Activated T-cell treated with anti-CD3 and anti-CD28 coated beads for 48 hours (primary cell): ENCODE data around the gene CACNA2D3.

ENCODE experiments used
- DNase-seq: peaks from one replicate; pipeline ENCODE4 v3.0.0-alpha.2; 2020; ENCODE audit warnings: low read depth

CACNA2D3 gene

GRCh38 chr3:54846119-54846518 is 723.8 kb downstream of the CACNA2D3 start:
- no peak for DNase-seq

- DNase-seq: no peak
These were observed 725.0 kb downstream of the CACNA2D3 start for GRCh38 chr3:54847361-54847760.

GRCh38 chr3:54849360-54849759 is 727.0 kb downstream of the CACNA2D3 start:
- no peak for DNase-seq

DNA sequence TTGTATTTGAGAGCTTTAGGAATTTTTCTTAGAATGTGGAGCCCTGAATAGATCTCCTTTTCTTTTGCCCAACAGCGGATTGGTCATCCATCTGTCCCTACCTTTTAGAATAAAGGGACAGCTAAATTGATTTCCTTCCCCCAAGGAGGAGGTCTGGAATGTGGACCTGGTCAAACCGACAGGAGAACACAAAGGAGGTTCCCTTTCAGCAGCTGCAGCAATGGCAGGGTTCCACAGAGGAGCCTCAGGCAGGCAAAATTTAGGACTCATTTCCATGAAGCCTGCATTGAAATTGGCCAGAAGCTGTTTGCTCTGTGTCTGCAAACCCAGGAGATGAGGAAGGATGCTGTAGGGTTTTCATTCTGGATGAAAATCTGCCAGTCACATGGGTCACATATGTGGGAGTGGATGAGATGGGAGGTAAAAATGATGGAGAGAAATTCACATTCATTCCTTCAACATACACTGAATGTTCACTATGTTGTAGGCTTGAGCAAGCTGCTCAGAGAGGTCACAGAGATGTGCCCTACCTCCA is 728.2 kb downstream of the CACNA2D3 start:
- DNase-seq: no peak

GRCh38 chr3:54853573-54854404 is 731.4 kb downstream of the CACNA2D3 start:
- peak; percentile 40 for DNase-seq

DNA sequence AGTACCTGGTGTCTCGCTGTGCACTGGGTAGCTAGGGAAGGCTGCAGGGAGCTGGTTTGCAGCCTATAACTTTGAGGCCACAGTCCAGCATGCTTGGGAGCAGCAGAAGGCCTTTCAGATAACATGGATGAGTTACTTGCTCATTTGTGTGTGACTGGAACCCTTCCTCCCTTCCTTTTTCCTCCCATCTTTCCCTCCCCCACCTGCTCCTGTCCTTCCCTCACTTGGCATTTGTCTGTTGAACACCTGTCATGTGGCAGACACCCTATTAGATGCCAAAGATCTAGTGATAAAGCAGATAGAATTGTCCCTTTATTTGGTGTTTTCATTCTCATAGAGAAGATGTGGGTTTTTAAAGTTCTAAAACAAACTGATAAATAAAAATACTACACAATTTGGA is 733.9 kb downstream of the CACNA2D3 start:
- no peak for DNase-seq

- DNase-seq: no peak
These were observed 735.0 kb downstream of the CACNA2D3 start for GRCh38 chr3:54857343-54857742.

DNA sequence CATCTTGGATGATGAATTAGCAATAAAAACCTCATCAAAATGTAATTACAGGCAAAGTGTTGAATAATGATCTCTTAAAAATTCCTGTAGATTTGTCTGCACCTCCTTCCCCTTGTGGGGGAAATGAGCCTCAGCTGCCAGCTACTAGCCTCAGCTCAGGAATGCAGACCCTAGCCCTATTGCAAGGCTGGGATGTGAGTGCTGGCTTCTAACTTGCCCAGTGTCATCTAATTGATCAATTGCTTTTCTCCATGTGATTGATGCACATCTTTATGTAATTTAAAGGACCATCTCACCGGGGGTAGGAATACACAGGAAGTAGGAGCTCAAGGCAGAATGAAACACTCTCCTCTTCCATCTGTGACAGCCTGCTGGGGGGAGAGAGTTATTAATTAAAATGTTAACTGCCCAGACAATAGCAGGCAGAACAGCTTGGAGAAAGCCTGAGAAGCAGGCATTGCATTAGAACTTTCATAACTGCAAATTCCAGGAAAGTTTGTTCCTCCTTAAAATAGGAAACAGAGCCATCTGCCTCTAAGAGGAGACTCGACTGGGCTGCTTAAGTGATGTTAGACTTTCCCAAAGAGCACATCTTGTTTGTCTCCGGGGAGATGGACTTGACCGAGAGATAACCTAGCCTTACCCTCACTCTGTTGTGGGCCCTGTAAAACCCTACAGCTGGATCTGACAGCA is 735.9 kb downstream of the CACNA2D3 start:
- no peak for DNase-seq

- no peak for DNase-seq
These were observed 736.8 kb downstream of the CACNA2D3 start for GRCh38 chr3:54859184-54859583.

- no peak for DNase-seq
These were observed 739.1 kb downstream of the CACNA2D3 start for GRCh38 chr3:54861248-54862067.

DNA sequence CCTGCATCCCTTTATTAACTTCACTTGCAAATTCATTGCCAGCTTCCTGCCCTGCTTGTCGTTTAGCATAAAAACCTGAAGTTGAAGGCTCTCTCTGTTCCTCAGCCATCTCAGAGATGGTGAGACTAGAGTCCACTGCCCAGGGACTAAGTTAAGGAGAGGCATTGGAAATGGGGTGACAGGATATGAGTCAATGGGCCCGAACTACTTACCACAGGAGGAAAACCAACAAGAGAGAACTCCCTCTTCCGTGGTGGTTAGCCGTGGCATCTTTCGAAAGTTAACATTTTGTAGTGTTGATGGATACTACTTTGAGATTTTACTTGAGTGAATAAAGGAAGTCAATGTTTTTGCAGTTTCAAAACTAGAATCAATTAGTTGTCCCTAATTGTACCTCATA is 740.2 kb downstream of the CACNA2D3 start:
- no peak for DNase-seq

DNA sequence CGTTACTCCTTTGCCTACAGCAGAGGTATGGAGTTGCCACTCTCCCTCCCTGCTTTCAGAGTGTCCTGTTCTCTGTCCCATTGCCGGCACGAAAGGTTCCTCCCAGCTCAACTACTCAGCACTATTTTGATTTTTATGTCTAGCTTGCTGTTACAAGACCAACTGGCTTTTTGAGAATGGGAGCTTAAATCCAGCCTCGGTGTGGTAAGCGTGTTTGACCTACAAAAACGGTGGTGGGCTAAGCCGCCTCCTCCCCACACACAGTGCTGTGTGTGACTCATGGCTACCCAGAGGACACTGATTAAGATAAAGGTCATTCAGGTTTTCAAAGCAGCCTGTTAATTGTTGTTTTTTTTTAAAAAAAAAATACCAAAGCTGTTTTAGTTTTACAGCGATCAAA is 741.0 kb downstream of the CACNA2D3 start:
- no peak for DNase-seq

- DNase-seq: no peak
These were observed 741.4 kb downstream of the CACNA2D3 start for GRCh38 chr3:54863786-54864185.

- DNase-seq: no peak
These were observed 743.0 kb downstream of the CACNA2D3 start for GRCh38 chr3:54865316-54865715.

DNA sequence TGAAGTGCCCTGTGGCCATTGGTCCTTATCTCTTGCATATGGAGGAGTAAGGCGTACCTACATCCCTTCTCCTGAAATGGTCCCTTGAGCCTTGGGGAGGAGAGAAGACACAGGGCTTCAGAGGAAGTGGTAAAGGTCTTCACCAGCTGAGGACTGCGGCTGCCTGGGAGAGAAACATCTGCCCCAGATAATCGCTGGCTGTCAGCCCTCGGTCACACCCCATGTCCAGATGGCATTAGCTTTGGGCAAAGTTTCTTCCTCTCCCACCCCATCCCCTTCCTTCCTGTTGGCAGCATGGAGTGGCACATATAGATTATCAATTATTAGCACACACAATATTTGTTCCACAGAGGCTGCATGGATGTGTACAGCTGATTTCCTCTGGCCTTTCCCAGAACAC is 743.9 kb downstream of the CACNA2D3 start:
- DNase-seq: no peak

DNA sequence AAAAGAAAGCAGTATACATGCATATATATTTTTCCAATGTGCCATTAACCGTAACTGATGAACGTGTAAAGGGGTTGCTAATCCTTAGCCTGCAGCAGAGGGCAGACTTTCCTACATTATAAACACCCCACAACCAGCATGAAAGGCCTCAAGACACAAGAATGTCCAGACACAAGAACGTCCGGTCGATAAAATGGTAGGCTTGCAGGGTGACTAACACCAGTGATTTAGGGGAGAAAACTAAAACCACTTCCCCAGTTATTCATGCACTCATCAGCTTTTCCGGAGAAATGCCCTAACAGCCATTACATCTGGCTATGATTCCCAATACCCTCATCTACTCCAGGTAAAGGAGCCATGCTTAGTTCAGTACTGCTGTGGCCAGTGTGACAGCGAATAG is 748.1 kb downstream of the CACNA2D3 start:
- no peak for DNase-seq

DNA sequence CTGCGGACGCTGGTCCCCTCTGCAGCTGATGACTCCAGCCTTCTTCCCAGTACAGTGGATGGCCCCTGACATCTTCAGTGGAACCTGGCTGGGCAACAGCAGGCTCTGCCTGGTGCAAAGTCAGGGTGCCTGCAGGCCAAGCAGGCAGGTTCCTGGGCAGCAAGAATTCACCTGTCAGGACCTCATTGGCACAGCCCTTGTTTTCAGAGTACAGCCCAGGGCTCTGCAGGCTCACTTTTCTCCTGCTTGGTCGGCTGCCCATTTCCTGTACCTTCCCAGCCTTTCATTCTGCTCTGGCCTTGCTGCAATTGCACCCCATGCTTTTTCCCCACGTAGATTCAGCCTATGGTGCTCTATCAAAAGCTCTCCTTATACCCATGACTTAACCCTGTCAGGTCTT is 749.5 kb downstream of the CACNA2D3 start:
- DNase-seq: no peak

- no peak for DNase-seq
These were observed 751.0 kb downstream of the CACNA2D3 start for GRCh38 chr3:54873059-54874010.

- no peak for DNase-seq
These were observed 752.6 kb downstream of the CACNA2D3 start for GRCh38 chr3:54874816-54875556.

GRCh38 chr3:54875596-54876268 is 753.4 kb downstream of the CACNA2D3 start:
- DNase-seq: no peak
